ENCODE measurements around the gene TMC5. TPM values are rescaled to one million over a fixed set of nuclear protein-coding genes. Genes with fewer than 3 reads are reported as not detected.
"Not testable (repeated sequence)": the region's sequence is repeated elsewhere in the genome, so short reads cannot be mapped to it uniquely, and the experiment has no call there.

TMC5 gene, protein sequence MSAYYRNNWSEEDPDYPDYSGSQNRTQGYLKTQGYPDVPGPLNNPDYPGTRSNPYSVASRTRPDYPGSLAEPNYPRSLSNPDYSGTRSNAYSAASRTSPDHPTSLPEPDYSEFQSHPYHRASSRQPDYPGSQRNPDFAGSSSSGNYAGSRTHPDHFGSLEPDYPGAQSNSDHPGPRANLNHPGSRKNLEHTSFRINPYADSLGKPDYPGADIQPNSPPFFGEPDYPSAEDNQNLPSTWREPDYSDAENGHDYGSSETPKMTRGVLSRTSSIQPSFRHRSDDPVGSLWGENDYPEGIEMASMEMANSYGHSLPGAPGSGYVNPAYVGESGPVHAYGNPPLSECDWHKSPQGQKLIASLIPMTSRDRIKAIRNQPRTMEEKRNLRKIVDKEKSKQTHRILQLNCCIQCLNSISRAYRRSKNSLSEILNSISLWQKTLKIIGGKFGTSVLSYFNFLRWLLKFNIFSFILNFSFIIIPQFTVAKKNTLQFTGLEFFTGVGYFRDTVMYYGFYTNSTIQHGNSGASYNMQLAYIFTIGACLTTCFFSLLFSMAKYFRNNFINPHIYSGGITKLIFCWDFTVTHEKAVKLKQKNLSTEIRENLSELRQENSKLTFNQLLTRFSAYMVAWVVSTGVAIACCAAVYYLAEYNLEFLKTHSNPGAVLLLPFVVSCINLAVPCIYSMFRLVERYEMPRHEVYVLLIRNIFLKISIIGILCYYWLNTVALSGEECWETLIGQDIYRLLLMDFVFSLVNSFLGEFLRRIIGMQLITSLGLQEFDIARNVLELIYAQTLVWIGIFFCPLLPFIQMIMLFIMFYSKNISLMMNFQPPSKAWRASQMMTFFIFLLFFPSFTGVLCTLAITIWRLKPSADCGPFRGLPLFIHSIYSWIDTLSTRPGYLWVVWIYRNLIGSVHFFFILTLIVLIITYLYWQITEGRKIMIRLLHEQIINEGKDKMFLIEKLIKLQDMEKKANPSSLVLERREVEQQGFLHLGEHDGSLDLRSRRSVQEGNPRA
- total RNA-seq: 0.38 TPM
- long read RNA-seq: 0 reads

DNA sequence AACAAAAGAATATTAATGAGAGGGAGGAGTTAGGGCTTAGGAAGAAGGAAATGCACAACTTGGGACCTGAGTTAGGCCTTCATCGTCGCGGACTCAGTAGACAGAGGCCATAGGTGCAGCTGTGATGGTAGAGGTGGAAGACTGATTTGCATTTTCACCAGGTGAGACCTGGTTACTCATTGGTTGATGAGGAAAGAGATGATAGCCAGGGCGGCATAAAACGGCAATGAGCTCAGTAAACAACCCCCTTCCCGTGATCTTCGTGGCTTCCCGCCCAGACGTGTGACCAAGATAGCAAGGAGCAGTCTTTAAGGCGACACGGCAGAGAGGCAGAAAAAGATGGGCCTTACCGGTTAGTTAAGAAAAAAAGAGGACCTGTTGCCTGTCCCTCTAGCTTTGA is at the start of gene TMC5:
Gene TMC5 (plus strand): TSS at position 244 of the 400 bp plus-strand sequence. CDS start 22,156 bp downstream, outside the sequence.
- TF ChIP-seq, protein P1, sequence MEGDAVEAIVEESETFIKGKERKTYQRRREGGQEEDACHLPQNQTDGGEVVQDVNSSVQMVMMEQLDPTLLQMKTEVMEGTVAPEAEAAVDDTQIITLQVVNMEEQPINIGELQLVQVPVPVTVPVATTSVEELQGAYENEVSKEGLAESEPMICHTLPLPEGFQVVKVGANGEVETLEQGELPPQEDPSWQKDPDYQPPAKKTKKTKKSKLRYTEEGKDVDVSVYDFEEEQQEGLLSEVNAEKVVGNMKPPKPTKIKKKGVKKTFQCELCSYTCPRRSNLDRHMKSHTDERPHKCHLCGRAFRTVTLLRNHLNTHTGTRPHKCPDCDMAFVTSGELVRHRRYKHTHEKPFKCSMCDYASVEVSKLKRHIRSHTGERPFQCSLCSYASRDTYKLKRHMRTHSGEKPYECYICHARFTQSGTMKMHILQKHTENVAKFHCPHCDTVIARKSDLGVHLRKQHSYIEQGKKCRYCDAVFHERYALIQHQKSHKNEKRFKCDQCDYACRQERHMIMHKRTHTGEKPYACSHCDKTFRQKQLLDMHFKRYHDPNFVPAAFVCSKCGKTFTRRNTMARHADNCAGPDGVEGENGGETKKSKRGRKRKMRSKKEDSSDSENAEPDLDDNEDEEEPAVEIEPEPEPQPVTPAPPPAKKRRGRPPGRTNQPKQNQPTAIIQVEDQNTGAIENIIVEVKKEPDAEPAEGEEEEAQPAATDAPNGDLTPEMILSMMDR (IDR thresholded peaks at IDR 0.05; ENCODE audit: borderline replicate concordance): no peak
- no peaks in the 10 kb centered on the region for H3K4me1 ChIP-seq
- H3K9me3 ChIP-seq (replicated peaks): no peaks in the 10 kb centered on the region
- no peak within 1 kb of the TSS for H3K27ac ChIP-seq (replicated peaks)
- no peak within 1 kb of the TSS for H3K4me3 ChIP-seq
- H3K36me3 ChIP-seq: no peaks in the 10 kb centered on the region
- H3K27me3 ChIP-seq (ENCODE audit: low read depth): peaks cover 69% of the 10 kb centered on the region
- no peak for DNase-seq
- intact Hi-C loops (cut with micrococcal nuclease): no loop called here

DNA sequence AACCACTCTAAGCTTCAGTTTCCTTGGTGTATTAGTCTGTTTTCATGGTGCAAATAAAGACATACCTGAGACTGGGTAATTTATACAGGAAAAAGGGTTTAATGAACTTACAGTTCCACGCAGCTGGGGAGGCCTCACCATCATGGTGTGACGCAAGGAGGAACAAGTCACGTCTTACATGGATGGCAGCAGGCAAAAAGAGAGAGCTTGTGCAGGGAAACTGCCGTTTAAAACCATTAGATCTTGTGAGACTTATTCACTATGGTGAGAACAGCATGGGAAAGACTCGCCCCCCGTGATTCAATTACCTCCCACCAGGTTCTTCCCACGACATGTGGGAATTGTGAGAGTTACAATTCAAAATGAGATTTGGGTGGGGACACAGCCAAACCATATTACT is 45.1 kb upstream of the TMC5 start:
- DNase-seq; H3K27ac ChIP-seq (replicated peaks); H3K4me3 ChIP-seq; H3K36me3 ChIP-seq; H3K4me1 ChIP-seq; H3K9me3 ChIP-seq (replicated peaks): not testable (repeated sequence)
- H3K27me3 ChIP-seq (ENCODE audit: low read depth): peaks cover 24% of the 10 kb centered on the region
- intact Hi-C loops (cut with micrococcal nuclease): loop anchor here (10.0 kb wide), 1 partner anchor 208 kb away; the partner anchor contains the start of gene SYT17

DNA sequence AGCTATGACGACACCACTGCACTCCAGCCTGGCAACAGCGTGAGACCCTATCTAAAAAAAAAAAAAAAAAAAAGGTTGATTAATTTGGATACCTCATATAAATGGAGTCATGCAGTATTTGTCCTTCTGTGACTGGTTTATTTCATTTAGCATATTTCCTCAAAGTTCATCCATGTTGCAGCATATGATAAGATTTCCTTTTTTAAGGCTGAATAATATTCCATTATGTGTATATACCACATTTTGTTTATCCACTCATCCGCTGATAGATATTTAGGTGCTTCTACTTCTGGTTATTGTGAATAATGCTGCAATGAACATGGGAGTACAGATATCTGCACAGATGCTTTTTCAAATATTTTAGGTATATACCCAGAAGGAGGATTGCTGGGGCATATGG is 43.3 kb upstream of the TMC5 start:
- no peak for DNase-seq
- intact Hi-C loops (cut with micrococcal nuclease): loop anchor here (10.0 kb wide), 1 partner anchor 210 kb away; the partner anchor contains the start of gene SYT17

DNA sequence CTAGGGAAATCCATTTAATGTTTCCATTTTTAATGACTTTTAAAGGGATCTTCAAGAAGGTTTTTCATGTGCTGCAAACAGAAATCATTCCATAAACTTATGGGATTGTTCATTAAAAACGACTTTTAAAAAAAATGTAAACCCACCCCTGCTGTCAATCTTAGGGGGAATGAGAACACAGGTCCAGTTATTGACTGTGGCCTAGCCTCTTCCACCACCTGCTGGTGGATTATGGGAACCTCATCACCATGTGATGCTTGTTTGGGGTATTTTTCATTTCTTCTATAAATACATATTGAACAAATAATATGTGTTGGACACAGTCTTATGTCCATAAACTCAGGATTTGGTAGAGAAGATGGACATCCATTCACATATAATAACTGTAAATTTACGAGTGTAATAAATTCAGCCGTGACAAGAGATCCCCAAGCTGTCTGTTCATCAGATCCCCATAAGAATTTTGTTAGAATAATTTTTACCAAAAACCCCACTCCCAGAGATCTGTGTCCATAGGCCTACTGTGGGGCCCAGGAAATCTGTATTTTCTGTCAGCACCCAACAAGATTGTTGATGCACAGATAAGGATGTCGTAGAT is 42.0 kb upstream of the TMC5 start:
- Histone ChIP-seq H3K4me1 (no peaks in the 10 kb centered on the region), H3K27me3 (ENCODE audit: low read depth) (peaks cover 31% of the 10 kb centered on the region), H3K27ac (replicated peaks) (no peak overlapping the region), H3K36me3 (no peaks in the 10 kb centered on the region), H3K9me3 (replicated peaks) (no peaks in the 10 kb centered on the region), H3K4me3 (no peak overlapping the region)
- DNase-seq: no peak
- TF ChIP-seq, protein P1 (IDR thresholded peaks at IDR 0.05; ENCODE audit: borderline replicate concordance): peak; percentile 89
- intact Hi-C loops (cut with micrococcal nuclease): loop anchor here (5.0 to 10.0 kb wide), 2 partner anchors 211 to 288 kb away; partner anchors contain the start of gene SYT17

More for the DNA sequence above, 43.3 kb upstream of the TMC5 start:
- TF ChIP-seq, protein P1 (IDR thresholded peaks at IDR 0.05; ENCODE audit: borderline replicate concordance): no peak
- Histone ChIP-seq H3K9me3 (replicated peaks) (no peaks in the 10 kb centered on the region), H3K27me3 (ENCODE audit: low read depth) (peaks cover 27% of the 10 kb centered on the region), H3K27ac (replicated peaks) (no peak overlapping the region), H3K4me3 (no peak overlapping the region), H3K4me1 (no peaks in the 10 kb centered on the region), H3K36me3 (no peaks in the 10 kb centered on the region)

DNA sequence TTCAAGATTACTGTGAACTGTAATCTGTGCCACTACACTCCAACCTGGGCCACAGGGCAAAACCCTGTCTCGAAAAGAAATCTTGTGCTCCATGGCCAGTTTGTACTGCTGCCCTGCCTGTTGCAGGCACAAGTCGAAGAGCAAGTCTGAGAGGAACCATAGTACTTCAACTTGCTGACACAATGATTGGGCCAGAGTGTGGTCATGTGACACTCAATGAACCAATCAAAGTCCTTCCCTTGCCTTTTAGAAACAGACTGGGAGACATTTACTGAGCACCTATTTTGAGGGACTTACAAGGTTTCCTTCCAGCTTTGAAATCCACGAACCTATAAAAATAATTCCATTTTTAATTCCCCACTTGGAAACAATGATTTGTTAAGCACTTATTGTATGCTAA is 39.8 kb upstream of the TMC5 start:
- DNase-seq: no peak
- H3K27me3 ChIP-seq (ENCODE audit: low read depth): peaks cover 39% of the 10 kb centered on the region
- H3K9me3 ChIP-seq (replicated peaks): no peaks in the 10 kb centered on the region
- H3K36me3 ChIP-seq: no peaks in the 10 kb centered on the region
- H3K4me3 ChIP-seq: no peak overlapping the region
- no peaks in the 10 kb centered on the region for H3K4me1 ChIP-seq
- intact Hi-C loops (cut with micrococcal nuclease): loop anchor here (5.0 to 10.0 kb wide), 2 partner anchors 213 to 291 kb away; partner anchors contain the start of gene SYT17
- TF ChIP-seq, protein P1 (IDR thresholded peaks at IDR 0.05; ENCODE audit: borderline replicate concordance): no peak
- H3K27ac ChIP-seq (replicated peaks): no peak overlapping the region
